T-cell (primary cell): Measurements from ENCODE around the gene SEL1L3. TPM values are rescaled to one million over a fixed set of nuclear protein-coding genes. Genes with fewer than 3 reads are reported as not detected.

Source experiments
- ATAC-seq, 4 experiments: fragments of 200-7000 bp in 3 of 4; fragments of 150-1000 bp in 1 of 4; cut with Tn5 transposase; replicated peaks in 1 of 4; 1 replicate in 3 of 4; 2 replicates in 1 of 4; pipeline ENCODE4 v1.10.0; 2021; ENCODE audit warnings: moderate library complexity in 3 of 4, mild to moderate bottlenecking in 2 of 4, moderate number of reproducible peaks in 1 of 4
- CTCF ChIA-PET, 2 donors: fragments of 300-600 bp; sonication (Branson Sonifier 250); formaldehyde crosslinking; loops; one replicate each; lab custom pipeline; 2022; ENCODE audit warnings: antibody characterized with exemption in 2 of 2; lab: Charles Lee
- POLR2A ChIA-PET, 2 donors: fragments of 300-600 bp; sonication (Branson Sonifier 250); formaldehyde crosslinking; loops; one replicate each; lab custom pipeline; 2022; ENCODE audit warnings: antibody characterized with exemption in 2 of 2; lab: Charles Lee
- DNase-seq, 35 experiments: peaks; one replicate each; pipeline versions ENCODE4 v3.0.0 to v3.0.0-alpha.2; 2013 to 2023
- H3K27ac ChIP-seq: one replicate; pipeline ENCODE4 v1.5.1; 2013; ENCODE audit warnings: low read length
- H3K27me3 ChIP-seq, 2 experiments: replicated peaks in 1 of 2; 1 replicate in 1 of 2; 2 replicates in 1 of 2; pipeline versions ENCODE4 v1.6.1 to v1.7.0; 2013; ENCODE audit warnings: low read length in 1 of 2, mixed read lengths in 1 of 2; ENCODE audit not compliant: control insufficient read depth in 2 of 2, insufficient read depth in 2 of 2; ENCODE audit errors: extremely low read depth in 1 of 2
- H3K36me3 ChIP-seq, 2 donors: 1 replicate in 1 of 2; 2 replicates in 1 of 2; pipeline versions ENCODE4 v1.6.1 to v1.7.0; 2013; ENCODE audit warnings: low read length in 1 of 2; ENCODE audit not compliant: control insufficient read depth in 2 of 2, insufficient read depth in 1 of 2; ENCODE audit errors: extremely low read depth in 1 of 2
- H3K4me1 ChIP-seq, 2 experiments: 1 replicate in 1 of 2; 2 replicates in 1 of 2; pipeline versions ENCODE4 v1.6.1 to v1.7.0; 2013; ENCODE audit warnings: low read length in 2 of 2, mixed read lengths in 1 of 2; ENCODE audit not compliant: insufficient read depth in 2 of 2, control insufficient read depth in 1 of 2; ENCODE audit errors: extremely low read depth in 1 of 2
- H3K4me3 ChIP-seq, 2 donors: 1 replicate in 1 of 2; 2 replicates in 1 of 2; pipeline versions ENCODE4 v1.5.1 to v1.7.0; 2013; ENCODE audit warnings: mild to moderate bottlenecking in 2 of 2, low read length in 1 of 2, moderate library complexity in 1 of 2; ENCODE audit not compliant: control insufficient read depth in 1 of 2; ENCODE audit errors: extremely low read depth in 1 of 2
- H3K9me3 ChIP-seq: 2 replicates; pipeline ENCODE4 v1.7.0; 2013
- H3K27ac Mint-ChIP-seq, 2 donors: one replicate each; pipeline ENCODE4 v1.8.0; 2020 to 2021; ENCODE audit warnings: mild to moderate bottlenecking in 2 of 2, mixed read lengths in 2 of 2
- H3K27me3 Mint-ChIP-seq, 2 donors: one replicate each; pipeline ENCODE4 v1.8.0; 2021 to 2022; ENCODE audit warnings: mixed read lengths in 2 of 2
- H3K36me3 Mint-ChIP-seq: one replicate; pipeline ENCODE4 v1.8.0; 2021; ENCODE audit warnings: mixed read lengths
- H3K4me1 Mint-ChIP-seq, 3 donors: one replicate each; pipeline ENCODE4 v1.8.0; 2020 to 2022; ENCODE audit warnings: mixed read lengths in 3 of 3, mild to moderate bottlenecking in 1 of 3
- H3K4me3 Mint-ChIP-seq, 3 donors: one replicate each; pipeline ENCODE4 v1.8.0; 2020 to 2022; ENCODE audit warnings: mild to moderate bottlenecking in 3 of 3, mixed read lengths in 3 of 3, moderate library complexity in 3 of 3
- H3K9me3 Mint-ChIP-seq, 3 donors: one replicate each; pipeline ENCODE4 v1.8.0; 2020 to 2022; ENCODE audit warnings: mixed read lengths in 3 of 3
- WGBS: methylation state at CpG from one replicate; pipeline ENCODE4 v1.1.5; 2013; ENCODE audit warnings: missing lambda C conversion rate; ENCODE audit not compliant: insufficient coverage; 5-methylcytosine and 5-hydroxymethylcytosine counted together
- total RNA-seq, 35 experiments: library from RNA in 6 of 35; stranded (reverse) in 6 of 35; fragments of 120-200 nt in 1 of 35; gene quantifications; one replicate each; pipeline versions ENCODE4 v1.2.1 to v1.2.4 and lab custom pipeline; 2013 to 2026

SEL1L3 gene
- total RNA-seq, 5 donors from 2014 or later (not counting 1 experiment from before 2014, with no cell fraction given): 43.6 to 69.9 (median 50.1) TPM

DNA sequence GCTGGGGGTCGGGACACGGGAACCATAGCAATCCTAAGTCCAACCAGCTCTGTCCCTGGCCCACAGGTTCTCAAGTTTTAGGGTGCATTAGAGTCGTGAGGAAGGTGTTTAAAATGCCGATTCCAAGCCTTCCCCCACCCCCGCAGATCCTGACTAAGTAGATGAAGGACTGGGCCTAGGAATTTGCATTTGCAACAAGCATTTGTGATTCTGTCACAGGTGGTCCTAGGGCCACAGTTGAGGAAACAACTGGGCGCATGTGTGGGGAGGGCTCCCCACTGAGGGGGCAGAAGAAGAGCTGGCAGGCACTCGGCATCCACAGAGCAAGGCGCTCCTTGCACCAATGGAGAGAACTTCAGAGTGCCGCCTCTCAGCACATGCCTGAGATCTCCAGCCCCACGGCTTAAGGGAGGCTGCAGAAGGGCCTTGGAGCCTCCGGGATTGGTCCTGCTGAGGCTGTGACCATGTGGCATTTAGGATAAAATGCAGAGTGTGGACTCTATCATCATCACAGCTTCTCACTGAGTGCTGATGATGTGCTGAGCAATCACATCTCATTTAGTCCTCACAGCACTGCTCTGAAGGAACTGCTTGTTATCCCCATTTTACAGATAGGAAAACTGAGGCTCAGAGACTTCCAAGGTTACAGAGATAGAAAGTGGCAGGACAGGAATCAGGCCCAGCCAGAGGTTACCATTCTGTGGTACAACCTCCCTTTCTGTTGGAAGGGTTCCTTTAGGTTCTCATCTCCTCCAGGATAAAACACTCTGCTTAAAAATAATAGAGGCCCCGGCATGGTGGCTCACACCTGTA lies 16.7 kb downstream of the SEL1L3 start:
- no peak overlapping the region for H3K27ac ChIP-seq
- peaks cover 46 to 68% (median 64%) of the 10 kb centered on the region in 3 donors for H3K4me1 Mint-ChIP-seq
- 98% methylated on average over 6 of the region's 12 CpGs for whole genome bisulfite sequencing
- peaks cover 44% of the 10 kb centered on the region for H3K36me3 Mint-ChIP-seq
- H3K27me3 ChIP-seq: no peaks in the 10 kb centered on the region
- no peak overlapping the region for H3K4me3 Mint-ChIP-seq
- H3K9me3 ChIP-seq: no peaks in the 10 kb centered on the region
- no peak for DNase-seq
- no peak for ATAC-seq
- no peak overlapping the region for H3K4me3 ChIP-seq
- ChIA-PET CTCF (interaction anchor here in 1 of 2 donors (0.7 kb wide), 1 partner anchor 63 kb away, joined by 4 read pairs; no protein-coding TSS in a partner anchor), POLR2A (no interaction called here)
- H3K4me1 ChIP-seq: peaks cover 0 to 25% of the 10 kb centered on the region in 2 experiments
- no peaks in the 10 kb centered on the region for H3K9me3 Mint-ChIP-seq
- peaks cover 0 to 12% of the 10 kb centered on the region in 2 donors for H3K36me3 ChIP-seq
- H3K27ac Mint-ChIP-seq: no peak overlapping the region
- H3K27me3 Mint-ChIP-seq: no peaks in the 10 kb centered on the region

DNA sequence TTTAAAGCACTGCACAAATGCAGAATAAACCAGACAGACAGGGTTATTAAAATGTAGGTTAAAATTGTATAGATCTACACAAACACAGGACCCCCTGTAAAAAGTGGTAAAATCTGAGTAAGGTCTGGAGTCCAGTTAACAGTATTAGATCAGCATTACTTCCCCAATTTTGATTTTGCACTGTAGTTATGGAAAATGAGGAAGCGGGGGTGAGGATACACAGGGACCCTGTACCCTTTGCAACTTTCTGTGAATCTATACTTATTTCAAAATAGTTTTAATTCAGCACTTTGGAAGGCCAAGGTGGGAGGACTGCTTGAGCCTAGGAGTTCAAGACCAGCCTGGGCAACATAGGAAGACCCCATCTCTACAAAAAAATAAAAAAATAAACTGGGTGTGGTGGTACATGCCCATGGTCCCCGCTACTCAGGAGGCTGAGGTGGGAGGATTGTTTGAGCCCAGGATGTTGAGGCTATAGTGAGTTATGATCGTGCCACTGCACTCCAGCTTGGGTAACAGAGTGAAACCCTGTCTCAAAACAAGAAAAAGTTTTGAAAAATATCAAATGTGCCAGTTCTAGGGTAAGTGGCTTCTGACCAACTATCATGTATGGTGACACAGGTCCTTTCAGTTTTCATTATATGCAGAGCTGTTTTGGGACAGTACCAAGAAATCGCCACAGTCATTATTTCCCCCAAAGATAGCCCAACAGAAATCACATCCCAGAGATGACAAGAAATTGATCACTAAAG lies 17.7 kb downstream of the SEL1L3 start:
- H3K9me3 ChIP-seq: no peaks in the 10 kb centered on the region
- H3K27ac ChIP-seq: no peak overlapping the region
- ChIA-PET POLR2A (no interaction called here), CTCF (no interaction called here)
- peaks cover 47% of the 10 kb centered on the region for H3K36me3 Mint-ChIP-seq
- H3K4me1 ChIP-seq: peaks cover 0 to 25% of the 10 kb centered on the region in 2 experiments
- ATAC-seq: no peak
- peaks cover 0 to 12% of the 10 kb centered on the region in 2 donors for H3K36me3 ChIP-seq
- no peaks in the 10 kb centered on the region for H3K9me3 Mint-ChIP-seq
- no peak overlapping the region for H3K27ac Mint-ChIP-seq
- H3K4me1 Mint-ChIP-seq: peaks cover 50 to 69% (median 66%) of the 10 kb centered on the region in 3 donors
- H3K27me3 Mint-ChIP-seq: no peaks in the 10 kb centered on the region
- H3K27me3 ChIP-seq: no peaks in the 10 kb centered on the region
- no peak overlapping the region for H3K4me3 Mint-ChIP-seq
- 81% methylated on average over 3 of the region's 4 CpGs for WGBS
- H3K4me3 ChIP-seq: no peak overlapping the region
- DNase-seq: no peak

DNA sequence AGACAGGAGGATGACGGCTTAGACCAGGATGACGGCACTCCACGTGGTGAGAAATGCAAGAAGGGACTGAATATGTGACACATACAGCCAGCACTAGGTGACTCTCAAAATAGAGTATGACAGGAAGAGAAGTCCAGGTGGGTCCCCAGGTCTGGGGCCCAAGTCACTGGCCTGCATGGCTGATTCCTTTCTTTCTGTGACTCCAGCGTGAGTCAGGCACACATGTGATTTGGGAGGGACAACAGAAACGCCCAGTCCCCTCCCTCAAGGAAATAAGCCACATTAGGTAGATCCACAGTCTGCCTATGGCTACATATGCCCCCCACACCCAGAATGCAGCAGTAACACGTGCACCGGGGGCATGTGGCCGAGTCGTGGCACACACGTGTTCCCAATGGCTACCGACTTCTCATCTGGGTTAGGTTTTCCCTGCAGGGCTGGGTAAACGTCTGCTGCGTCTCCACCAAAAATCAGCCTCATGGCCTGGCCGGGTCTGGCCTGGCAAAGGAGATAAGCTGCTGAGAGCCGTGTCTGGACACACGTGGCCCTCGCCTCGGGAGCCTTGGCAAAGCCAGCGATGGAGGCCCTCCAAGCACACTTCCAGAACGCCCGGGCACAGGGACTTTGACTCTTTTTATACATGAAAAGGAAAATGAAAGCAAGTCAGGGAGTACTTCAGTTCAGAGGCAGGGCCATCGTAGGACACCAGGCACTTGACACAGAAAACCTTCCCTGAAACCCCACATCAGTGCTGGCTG lies 19.3 kb downstream of the SEL1L3 start:
- DNase-seq: no peak
- CTCF ChIA-PET: no interaction called here

DNA sequence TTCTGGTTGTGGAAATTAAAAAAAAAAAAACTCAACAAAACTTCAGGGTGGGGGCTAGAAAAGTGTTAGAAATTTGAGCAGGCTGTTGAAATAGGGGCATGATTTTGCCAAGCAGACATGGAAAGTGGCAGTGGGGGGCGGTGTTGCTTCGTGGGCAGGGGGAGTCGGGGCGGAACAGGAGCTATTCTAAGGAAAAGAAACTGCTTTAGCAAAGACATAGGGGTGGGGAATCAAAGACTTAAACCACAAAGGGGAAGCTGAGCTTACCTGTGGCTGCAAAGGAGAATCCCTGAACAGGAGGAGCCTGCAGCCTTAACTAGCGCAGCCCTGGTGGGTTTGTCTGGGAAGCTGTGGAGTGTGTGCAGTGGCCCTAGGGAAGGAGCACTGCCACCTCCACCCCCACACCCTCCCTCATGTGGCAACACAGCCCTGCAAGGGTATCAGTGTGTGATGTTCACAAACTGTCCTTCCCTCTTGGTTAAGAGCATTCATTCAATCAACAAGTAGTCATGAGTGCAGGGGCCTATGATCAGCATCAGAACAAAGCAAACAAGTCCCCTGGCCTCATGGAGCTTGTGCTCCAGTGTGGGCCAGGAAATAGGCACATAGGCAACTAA lies 20.5 kb downstream of the SEL1L3 start:
- Histone ChIP-seq H3K4me3 (no peak overlapping the region), H3K36me3 (peaks cover 0 to 12% of the 10 kb centered on the region in 2 donors), H3K27ac (no peak overlapping the region), H3K9me3 (no peaks in the 10 kb centered on the region), H3K27me3 (no peaks in the 10 kb centered on the region), H3K4me1 (peaks cover 0 to 25% of the 10 kb centered on the region in 2 experiments)
- CTCF ChIA-PET: interaction anchor here (0.6 to 1.8 kb wide), 13 partner anchors 13 to 591 kb away, joined by 3 to 7 read pairs (median 3); partner anchors contain the start of gene SMIM20 (in 1 of the 2)
- Mint-ChIP-seq H3K27ac (peak overlapping the region; percentile 55 to 78), H3K36me3 (peaks cover 38% of the 10 kb centered on the region), H3K4me1 (peaks cover 38 to 54% (median 52%) of the 10 kb centered on the region in 3 donors), H3K9me3 (no peaks in the 10 kb centered on the region), H3K4me3 (peak overlapping the region in 1 of 3 donors; percentile 55), H3K27me3 (no peaks in the 10 kb centered on the region)
- POLR2A ChIA-PET: no interaction called here
- peak in 31 of 35 experiments; percentile 17 to 64 (median 47) for DNase-seq
- ATAC-seq: peak; percentile 52 to 85 (median 70)
- WGBS: 33% methylated on average over 4 of the region's 5 CpGs

More for the DNA sequence above, 19.3 kb downstream of the SEL1L3 start:
- Mint-ChIP-seq H3K9me3 (no peaks in the 10 kb centered on the region), H3K27ac (peak overlapping the region; percentile 27 to 71), H3K36me3 (peaks cover 41% of the 10 kb centered on the region), H3K4me1 (peaks cover 44 to 59% (median 58%) of the 10 kb centered on the region in 3 donors), H3K4me3 (peak overlapping the region in 1 of 3 donors; percentile 55), H3K27me3 (no peaks in the 10 kb centered on the region)
- H3K4me1 ChIP-seq: peaks cover 0 to 25% of the 10 kb centered on the region in 2 experiments
- no peak overlapping the region for H3K27ac ChIP-seq
- H3K4me3 ChIP-seq: no peak overlapping the region
- ATAC-seq: no peak
- no peaks in the 10 kb centered on the region for H3K9me3 ChIP-seq
- no peaks in the 10 kb centered on the region for H3K27me3 ChIP-seq
- peaks cover 0 to 16% of the 10 kb centered on the region in 2 donors for H3K36me3 ChIP-seq
- POLR2A ChIA-PET: no interaction called here
- 88% methylated on average over 21 of the region's 22 CpGs for WGBS

DNA sequence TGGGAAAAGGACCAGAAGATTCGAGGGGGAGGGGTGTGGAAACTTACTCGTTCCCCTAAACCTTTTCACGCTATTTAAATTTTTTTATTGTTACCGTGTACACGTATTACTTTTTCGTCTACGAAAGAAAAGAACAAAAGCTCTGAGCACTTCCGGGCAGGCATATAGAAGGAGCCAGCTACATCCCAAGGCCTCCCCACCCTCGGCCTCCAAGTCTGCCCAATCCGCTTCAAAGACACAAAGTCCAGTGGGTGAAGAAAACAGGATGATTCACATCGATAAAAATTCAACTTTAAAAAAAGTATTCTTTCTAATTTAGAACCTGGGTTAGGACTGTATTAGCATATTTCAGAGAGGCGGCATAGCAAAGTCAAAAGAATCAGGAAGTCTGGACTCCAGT lies 23.1 kb downstream of the SEL1L3 start:
- Histone ChIP-seq H3K4me3 (no peak overlapping the region), H3K27me3 (no peaks in the 10 kb centered on the region), H3K36me3 (peaks cover 0 to 3% of the 10 kb centered on the region in 2 donors), H3K27ac (no peak overlapping the region), H3K4me1 (peaks cover 0 to 25% of the 10 kb centered on the region in 2 experiments), H3K9me3 (no peaks in the 10 kb centered on the region)
- DNase-seq (no peak), ATAC-seq (no peak)
- no peak overlapping the region for H3K27ac Mint-ChIP-seq
- no peaks in the 10 kb centered on the region for H3K9me3 Mint-ChIP-seq
- WGBS: 100% methylated on average over 7 of the region's 12 CpGs
- H3K4me3 Mint-ChIP-seq: no peak overlapping the region
- H3K4me1 Mint-ChIP-seq: peaks cover 38 to 57% (median 47%) of the 10 kb centered on the region in 3 donors
- no peaks in the 10 kb centered on the region for H3K27me3 Mint-ChIP-seq
- POLR2A ChIA-PET: no interaction called here
- H3K36me3 Mint-ChIP-seq: peaks cover 45% of the 10 kb centered on the region
- CTCF ChIA-PET: no interaction called here
